CMK (cell line): ENCODE results near the gene C9orf57.
"Not testable (repeated sequence)": the region's sequence is repeated elsewhere in the genome, so short reads cannot be mapped to it uniquely, and the experiment has no call there.

Experiments
- DNase-seq: peaks from one replicate; pipeline ENCODE4 v3.0.0-alpha.2; 2010; ENCODE audit warnings: low read depth

Gene C9orf57

DNA sequence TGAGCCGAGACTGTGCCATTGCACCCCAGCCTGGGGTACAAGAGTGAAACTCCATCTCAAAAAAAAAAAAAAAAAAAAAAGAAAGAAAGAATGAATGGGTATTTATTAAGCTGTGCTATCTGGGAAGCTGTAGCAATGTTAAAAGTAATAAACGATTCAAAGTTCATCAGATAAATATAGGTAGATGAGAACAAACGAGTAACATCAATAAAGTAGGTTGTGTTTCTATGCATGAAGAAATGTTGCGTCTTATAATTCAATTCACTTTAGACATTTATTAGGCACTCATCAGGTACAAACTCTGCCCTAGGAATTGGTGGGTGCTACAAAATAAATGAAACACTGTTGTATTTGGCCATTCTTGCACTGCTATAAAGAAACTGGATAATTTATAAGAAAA is 36.8 kb downstream of the C9orf57 start:
- no peak for DNase-seq

DNA sequence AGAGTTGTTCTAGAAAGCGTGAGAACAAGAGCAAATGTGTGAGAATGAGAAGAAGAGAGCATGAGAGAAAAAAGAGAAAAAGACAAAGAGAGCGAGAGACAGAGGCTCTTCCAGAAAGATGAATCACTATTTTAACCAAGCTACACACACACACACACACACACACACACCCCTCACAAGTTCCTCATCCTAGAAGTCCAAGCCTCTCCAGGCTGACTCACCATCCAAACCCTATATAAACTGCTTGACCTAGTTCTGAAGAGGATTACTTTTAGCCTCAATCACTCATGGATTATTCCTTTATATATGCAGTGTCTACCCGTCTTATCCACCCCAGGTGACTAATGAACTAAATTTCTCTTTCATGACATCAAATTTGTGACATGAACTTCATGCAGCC is 37.6 kb downstream of the C9orf57 start:
- DNase-seq, result no peak

DNA sequence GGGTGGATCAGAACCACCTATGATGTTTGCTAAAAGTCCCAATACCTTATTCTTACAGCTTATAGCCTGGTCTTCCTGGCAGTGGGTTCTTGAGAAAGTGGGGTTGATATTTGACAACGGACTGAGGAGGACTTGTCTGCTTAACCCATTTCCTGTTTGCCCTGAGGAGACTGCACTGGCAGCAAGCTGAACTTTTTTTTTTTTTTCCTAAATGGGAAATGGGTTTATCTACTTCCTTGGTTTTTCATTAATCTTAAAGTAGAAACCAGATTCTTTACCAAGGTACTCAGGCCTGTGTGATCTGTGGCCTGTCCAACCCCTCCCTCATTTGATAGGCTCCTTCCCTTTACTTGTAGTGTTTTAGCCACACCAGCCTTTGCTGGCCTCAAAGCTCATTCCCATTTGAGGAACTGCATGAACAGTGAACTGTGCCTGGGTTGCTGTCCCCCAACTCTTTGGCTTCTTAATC is 47.1 kb downstream of the C9orf57 start:
- no peak for DNase-seq

DNA sequence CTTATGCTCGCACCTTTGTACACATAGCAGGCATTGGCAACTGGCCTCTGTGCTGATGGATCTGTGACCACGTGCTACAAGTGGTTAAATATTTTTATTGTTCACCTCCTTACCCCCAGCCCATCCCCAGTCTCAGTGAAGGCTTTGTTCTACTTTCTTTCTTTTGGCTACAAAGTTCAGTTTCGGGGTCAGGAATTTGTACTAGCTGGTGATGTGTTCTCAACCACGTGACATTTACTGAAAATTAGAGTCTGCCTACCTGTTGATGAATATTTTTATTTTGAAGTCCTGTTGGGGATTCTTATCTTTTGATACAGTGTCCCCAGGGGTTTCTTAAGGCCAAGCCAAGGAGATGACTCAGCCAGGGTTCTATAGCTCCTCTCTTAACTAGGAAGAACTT is 47.8 kb downstream of the C9orf57 start:
- no peak for DNase-seq

DNA sequence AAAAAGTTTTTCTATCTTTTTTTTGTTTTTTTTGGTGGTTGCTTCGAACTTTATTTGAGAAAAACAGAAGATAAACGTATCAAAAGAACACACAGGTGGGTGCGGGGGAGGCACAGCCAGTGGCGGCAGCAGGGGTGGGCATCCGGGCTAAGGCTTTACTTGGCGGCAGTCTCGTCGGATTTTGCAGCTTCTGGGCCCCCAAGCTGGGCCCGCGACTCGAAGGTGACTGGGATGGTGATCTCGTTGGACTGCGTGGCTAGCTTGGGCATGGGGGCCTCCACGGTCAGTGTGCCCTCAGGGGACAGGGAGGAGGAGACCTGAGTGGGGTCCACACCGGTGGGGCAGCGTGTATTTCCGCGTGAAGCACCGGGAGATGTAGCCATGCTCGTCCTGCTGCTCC is 52.7 kb downstream of the C9orf57 start:
- DNase-seq, result not testable (repeated sequence)

DNA sequence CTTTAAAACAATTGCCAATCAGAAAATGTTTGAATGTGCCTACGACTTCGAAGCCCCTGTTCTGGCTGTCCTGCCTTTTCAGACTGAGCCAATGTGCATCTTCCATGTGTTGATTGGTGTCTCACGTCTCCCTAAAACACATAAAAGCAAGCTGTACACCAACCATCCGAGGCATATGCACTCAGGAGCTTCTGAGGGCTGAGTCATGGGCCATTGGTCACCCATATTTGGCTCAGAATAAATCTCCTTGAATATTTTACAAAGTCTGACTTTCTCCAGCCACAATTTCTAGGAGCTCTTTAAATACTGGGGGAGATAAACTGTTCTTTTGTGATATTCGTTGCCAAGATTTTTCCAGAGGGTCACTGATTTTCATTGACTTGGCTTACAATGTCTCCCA is 53.9 kb downstream of the C9orf57 start:
- no peak for DNase-seq

DNA sequence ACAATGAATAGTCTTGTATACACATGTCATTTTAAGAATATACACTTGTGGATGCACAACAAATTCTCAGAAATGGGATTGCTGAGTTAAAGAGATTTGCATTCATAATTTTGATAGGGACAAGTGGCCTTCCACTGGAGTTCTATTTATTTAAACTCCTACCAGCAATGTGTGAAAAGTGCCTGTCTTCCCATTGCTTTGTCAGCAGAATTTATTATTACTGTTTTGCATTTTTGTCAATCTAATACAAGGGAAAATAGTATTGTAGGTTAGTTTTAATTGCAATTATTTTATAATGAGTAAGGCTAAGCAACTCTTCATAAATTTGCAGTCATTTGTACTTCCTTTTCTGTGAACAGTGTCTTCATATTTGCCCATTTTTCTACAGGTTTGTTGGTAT is 55.0 kb downstream of the C9orf57 start:
- no peak for DNase-seq
